CD4-positive, CD25-positive, alpha-beta regulatory T cell (primary cell): ENCODE measurements around the gene RSPH1. TPM values are rescaled to one million over a fixed set of nuclear protein-coding genes. Genes with fewer than 3 reads are reported as not detected.
A peak's percentile ranks its signal among the peaks of the same experiment; 100 is the strongest.

Experiments used
- ATAC-seq, 2 donors: fragments of 150-1000 bp; cut with Tn5 transposase; one replicate each; pipeline ENCODE4 v1.10.0; 2021; ENCODE audit warnings: low read depth in 2 of 2, moderate number of reproducible peaks in 2 of 2, moderate library complexity in 1 of 2
- DNase-seq, 3 donors: peaks; one replicate each; pipeline versions ENCODE4 v3.0.0 to v3.0.0-alpha.2; 2012 to 2022; ENCODE audit warnings: mixed read lengths in 1 of 3
- H3K27ac ChIP-seq: one replicate; pipeline ENCODE4 v1.7.0; 2013; ENCODE audit warnings: mild to moderate bottlenecking, low read length; ENCODE audit not compliant: insufficient read depth, poor library complexity, severe bottlenecking
- H3K27me3 ChIP-seq: one replicate; pipeline ENCODE4 v1.7.0; 2013; ENCODE audit warnings: low read length; ENCODE audit not compliant: control insufficient read depth, insufficient read depth
- H3K36me3 ChIP-seq: one replicate; pipeline ENCODE4 v1.7.0; 2013; ENCODE audit warnings: mild to moderate bottlenecking, low read length, moderate library complexity; ENCODE audit not compliant: control insufficient read depth, insufficient read depth
- H3K4me1 ChIP-seq: 2 replicates; pipeline ENCODE4 v1.7.0; 2013; ENCODE audit warnings: mild to moderate bottlenecking, low read length; ENCODE audit not compliant: insufficient read depth, control insufficient read depth, poor library complexity, severe bottlenecking
- H3K4me3 ChIP-seq: one replicate; pipeline ENCODE4 v1.7.0; 2013; ENCODE audit warnings: low read depth, mild to moderate bottlenecking, low read length, moderate library complexity
- H3K9me3 ChIP-seq, 2 experiments: 1 replicate in 1 of 2; 2 replicates in 1 of 2; pipeline ENCODE4 v1.7.0; 2013; ENCODE audit warnings: low read length in 2 of 2, mild to moderate bottlenecking in 1 of 2, moderate library complexity in 1 of 2; ENCODE audit not compliant: control insufficient read depth in 2 of 2
- H3K27ac Mint-ChIP-seq, 3 donors: one replicate each; pipeline ENCODE4 v1.8.0; 2020 to 2022; ENCODE audit warnings: mild to moderate bottlenecking in 3 of 3, mixed read lengths in 3 of 3, moderate library complexity in 2 of 3
- H3K27me3 Mint-ChIP-seq: one replicate; pipeline ENCODE4 v1.8.0; 2022; ENCODE audit warnings: mild to moderate bottlenecking, mixed read lengths
- H3K36me3 Mint-ChIP-seq: one replicate; pipeline ENCODE4 v1.8.0; 2020; ENCODE audit warnings: mixed read lengths
- H3K4me1 Mint-ChIP-seq, 4 donors: one replicate each; pipeline ENCODE4 v1.8.0; 2020 to 2022; ENCODE audit warnings: mixed read lengths in 4 of 4, mild to moderate bottlenecking in 1 of 4
- H3K4me3 Mint-ChIP-seq, 4 donors: one replicate each; pipeline ENCODE4 v1.8.0; 2020 to 2022; ENCODE audit warnings: mild to moderate bottlenecking in 4 of 4, mixed read lengths in 4 of 4, moderate library complexity in 3 of 4
- H3K9me3 Mint-ChIP-seq, 7 donors: one replicate each; pipeline ENCODE4 v1.8.0; 2020 to 2022; ENCODE audit warnings: mixed read lengths in 7 of 7, mild to moderate bottlenecking in 3 of 7, moderate library complexity in 2 of 7
- polyA plus RNA-seq, 4 donors: library from polyadenylated mRNA; unstranded; fragments of 300-500 nt; fragmentation: Illumina TruSeq; gene quantifications; one replicate each; pipeline ENCODE4 v1.2.3, GENCODE V29; 2021
- total RNA-seq: library from RNA; stranded (reverse); gene quantifications from one replicate; pipeline ENCODE4 v1.2.3, GENCODE V29; 2022

Gene RSPH1
- total and polyA plus RNA-seq, 5 donors from 2014 or later, result 0.25 TPM; not detected in 4

DNA sequence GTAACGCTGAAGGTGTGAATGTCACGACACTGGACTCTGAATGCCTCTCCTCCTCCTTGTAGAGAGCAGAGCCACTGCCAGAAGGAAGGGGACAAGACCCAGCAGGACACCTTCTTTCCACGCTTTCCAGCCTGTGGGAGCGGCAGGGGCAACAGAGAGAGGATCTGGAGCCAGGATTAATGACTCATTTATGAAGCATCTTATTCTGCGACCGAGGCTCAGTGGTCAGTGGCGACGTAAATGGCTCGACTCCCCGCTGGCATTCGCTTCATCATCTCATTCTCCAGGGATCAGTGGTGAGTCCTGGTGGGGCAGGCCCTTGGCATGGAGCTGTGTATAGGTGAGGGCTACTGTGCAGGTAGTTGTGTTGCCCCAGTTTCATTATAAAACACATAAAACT, 22.2 kb upstream of the RSPH1 start:
- Histone ChIP-seq H3K4me1 (peaks cover 23% of the 10 kb centered on the region), H3K27me3 (no peaks in the 10 kb centered on the region), H3K9me3 (no peaks in the 10 kb centered on the region), H3K27ac (no peak overlapping the region), H3K4me3 (no peak overlapping the region), H3K36me3 (peaks cover 32% of the 10 kb centered on the region)
- Mint-ChIP-seq H3K36me3 (peaks cover 42% of the 10 kb centered on the region), H3K4me1 (peaks cover 9 to 46% (median 23%) of the 10 kb centered on the region in 4 donors), H3K4me3 (no peak overlapping the region), H3K27ac (no peak overlapping the region), H3K27me3 (no peaks in the 10 kb centered on the region), H3K9me3 (no peaks in the 10 kb centered on the region)
- DNase-seq (no peak), ATAC-seq (no peak)

DNA sequence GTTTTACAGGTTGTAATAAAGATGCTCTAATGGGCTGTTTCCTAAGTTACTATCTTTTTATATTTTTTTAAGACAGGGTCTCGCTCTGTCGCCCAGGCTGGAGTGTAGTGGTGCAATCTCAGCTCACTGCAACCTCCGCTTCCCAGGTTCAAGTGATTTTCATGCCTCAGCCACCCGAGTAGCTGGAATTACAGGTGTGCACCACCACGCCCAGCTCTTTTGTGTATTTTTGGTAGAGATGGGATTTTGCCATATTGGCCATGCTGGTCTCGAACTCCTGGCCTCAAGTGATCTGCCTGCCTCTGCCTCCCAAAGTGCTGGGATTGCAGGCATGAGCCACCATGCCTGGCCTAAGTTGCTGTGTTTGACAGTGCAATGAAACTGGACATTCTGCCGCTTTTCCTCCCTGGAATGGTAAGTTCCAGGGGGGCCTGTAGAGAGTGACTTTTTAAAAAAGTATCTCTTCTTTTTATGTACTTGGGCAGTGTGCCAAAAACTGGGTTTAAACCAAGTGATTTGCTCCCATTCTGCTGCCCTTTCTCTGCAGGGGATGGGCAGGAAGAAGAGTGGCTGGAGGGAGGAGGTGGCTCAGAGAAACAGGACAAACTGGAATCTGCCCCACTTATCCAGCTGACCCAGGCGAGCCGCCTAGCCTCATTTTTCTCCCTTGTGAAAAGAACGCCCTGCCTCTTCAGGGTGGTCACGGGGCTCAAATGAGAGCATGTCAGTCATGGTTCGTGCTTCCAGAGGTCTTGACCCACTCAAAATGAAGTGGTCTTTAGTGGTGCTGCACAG, 19.9 kb upstream of the RSPH1 start:
- peak overlapping the region in 2 of 3 donors; percentile 12 to 62 for H3K27ac Mint-ChIP-seq

DNA sequence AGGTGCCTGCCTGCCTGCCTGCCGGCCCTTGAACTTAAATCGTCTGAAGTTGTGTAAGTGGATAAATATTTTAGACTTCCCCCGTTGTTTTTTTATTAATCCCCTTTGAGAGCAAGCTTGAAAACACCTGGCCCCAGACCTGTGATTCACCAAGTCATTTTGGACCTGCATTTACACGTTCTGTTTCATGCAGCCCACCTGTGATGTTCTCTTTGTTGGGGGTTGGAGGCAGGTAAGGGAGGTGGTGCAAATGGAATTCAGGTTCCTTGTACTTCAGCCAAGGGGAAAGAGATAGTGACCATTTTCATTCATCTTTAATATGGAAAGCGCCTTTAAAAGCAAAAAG, 18.8 kb upstream of the RSPH1 start:
- no peaks in the 10 kb centered on the region for H3K9me3 Mint-ChIP-seq
- H3K36me3 Mint-ChIP-seq, result peaks cover 27% of the 10 kb centered on the region
- Histone ChIP-seq H3K27ac (no peak overlapping the region), H3K4me1 (peaks cover 27% of the 10 kb centered on the region), H3K27me3 (no peaks in the 10 kb centered on the region), H3K36me3 (peaks cover 16% of the 10 kb centered on the region), H3K4me3 (peak overlapping the region; percentile 71), H3K9me3 (no peaks in the 10 kb centered on the region)
- peaks cover 5 to 46% (median 20%) of the 10 kb centered on the region in 4 donors for H3K4me1 Mint-ChIP-seq
- DNase-seq (no peak), ATAC-seq (no peak)
- peaks cover 8% of the 10 kb centered on the region for H3K27me3 Mint-ChIP-seq
- H3K4me3 Mint-ChIP-seq, result peak overlapping the region; percentile 82 to 96 (median 87)
- H3K27ac Mint-ChIP-seq, result peak overlapping the region; percentile 62 to 90 (median 78)

More for the DNA sequence above, 19.9 kb upstream of the RSPH1 start:
- peak overlapping the region; percentile 82 to 96 (median 87) for H3K4me3 Mint-ChIP-seq
- Histone ChIP-seq H3K4me3 (no peak overlapping the region), H3K9me3 (no peaks in the 10 kb centered on the region), H3K4me1 (peaks cover 27% of the 10 kb centered on the region), H3K27me3 (no peaks in the 10 kb centered on the region), H3K27ac (no peak overlapping the region), H3K36me3 (peaks cover 18% of the 10 kb centered on the region)
- H3K4me1 Mint-ChIP-seq, result peaks cover 9 to 48% (median 23%) of the 10 kb centered on the region in 4 donors
- H3K27me3 Mint-ChIP-seq, result peaks cover 8% of the 10 kb centered on the region
- no peak for DNase-seq
- no peak for ATAC-seq
- H3K36me3 Mint-ChIP-seq, result peaks cover 35% of the 10 kb centered on the region
- no peaks in the 10 kb centered on the region for H3K9me3 Mint-ChIP-seq

DNA sequence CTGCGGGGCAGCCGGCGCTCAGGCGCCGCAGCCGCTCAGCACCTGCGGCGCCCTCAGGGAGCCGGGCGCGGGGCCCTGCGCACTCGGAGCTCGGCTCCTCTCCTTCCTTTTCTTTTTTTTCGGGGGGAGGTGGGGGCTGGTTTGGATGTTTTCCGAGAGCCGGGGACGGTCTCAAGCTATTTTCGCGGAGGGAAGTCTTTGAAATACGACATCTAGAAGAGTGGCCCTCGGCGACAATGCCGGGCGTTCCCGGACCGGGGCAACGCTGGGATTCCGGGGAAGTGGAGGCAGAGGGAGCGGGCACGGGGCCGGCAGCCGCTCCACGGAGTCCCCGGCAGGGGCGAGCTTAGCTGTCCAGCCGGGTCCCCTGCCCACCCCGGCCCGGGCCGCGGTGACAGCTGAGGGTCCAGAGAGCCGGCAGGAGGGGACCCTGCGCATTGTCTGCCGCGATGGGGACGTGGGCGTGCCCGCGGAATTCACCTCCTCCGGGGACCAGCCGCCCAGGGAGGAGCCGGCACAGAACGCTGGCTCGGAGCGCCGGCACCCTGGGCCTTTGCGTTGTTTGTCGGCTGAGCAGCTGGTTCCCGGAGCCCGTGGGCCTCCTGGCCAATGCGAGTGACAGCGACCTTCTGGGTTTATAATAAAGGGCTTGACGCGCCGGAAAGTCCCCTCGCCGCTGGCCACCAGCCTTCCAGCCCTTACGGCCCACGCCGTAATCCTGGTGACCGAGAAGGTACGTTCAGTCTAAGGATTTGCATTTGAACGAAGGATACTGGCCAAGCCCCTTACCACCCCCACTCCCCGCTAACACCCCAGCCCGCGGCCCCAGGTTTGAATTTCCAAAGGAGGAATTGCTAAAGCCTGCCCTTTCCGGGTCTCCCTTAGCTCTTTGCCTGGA, 18.2 kb upstream of the RSPH1 start:
- H3K9me3 Mint-ChIP-seq, result no peaks in the 10 kb centered on the region
- peak overlapping the region; percentile 82 to 96 (median 87) for H3K4me3 Mint-ChIP-seq
- H3K4me1 Mint-ChIP-seq, result peaks cover 0 to 46% (median 16%) of the 10 kb centered on the region in 4 donors
- Histone ChIP-seq H3K4me3 (peak overlapping the region; percentile 71), H3K27ac (peak overlapping the region; percentile 65), H3K4me1 (peaks cover 27% of the 10 kb centered on the region), H3K36me3 (peaks cover 13% of the 10 kb centered on the region), H3K27me3 (no peaks in the 10 kb centered on the region), H3K9me3 (no peaks in the 10 kb centered on the region)
- peak; percentile 25 to 47 (median 38) for DNase-seq
- ATAC-seq, result peak; percentile 59 to 62
- H3K27me3 Mint-ChIP-seq, result peaks cover 12% of the 10 kb centered on the region
- peaks cover 24% of the 10 kb centered on the region for H3K36me3 Mint-ChIP-seq
- peak overlapping the region; percentile 62 to 90 (median 78) for H3K27ac Mint-ChIP-seq

DNA sequence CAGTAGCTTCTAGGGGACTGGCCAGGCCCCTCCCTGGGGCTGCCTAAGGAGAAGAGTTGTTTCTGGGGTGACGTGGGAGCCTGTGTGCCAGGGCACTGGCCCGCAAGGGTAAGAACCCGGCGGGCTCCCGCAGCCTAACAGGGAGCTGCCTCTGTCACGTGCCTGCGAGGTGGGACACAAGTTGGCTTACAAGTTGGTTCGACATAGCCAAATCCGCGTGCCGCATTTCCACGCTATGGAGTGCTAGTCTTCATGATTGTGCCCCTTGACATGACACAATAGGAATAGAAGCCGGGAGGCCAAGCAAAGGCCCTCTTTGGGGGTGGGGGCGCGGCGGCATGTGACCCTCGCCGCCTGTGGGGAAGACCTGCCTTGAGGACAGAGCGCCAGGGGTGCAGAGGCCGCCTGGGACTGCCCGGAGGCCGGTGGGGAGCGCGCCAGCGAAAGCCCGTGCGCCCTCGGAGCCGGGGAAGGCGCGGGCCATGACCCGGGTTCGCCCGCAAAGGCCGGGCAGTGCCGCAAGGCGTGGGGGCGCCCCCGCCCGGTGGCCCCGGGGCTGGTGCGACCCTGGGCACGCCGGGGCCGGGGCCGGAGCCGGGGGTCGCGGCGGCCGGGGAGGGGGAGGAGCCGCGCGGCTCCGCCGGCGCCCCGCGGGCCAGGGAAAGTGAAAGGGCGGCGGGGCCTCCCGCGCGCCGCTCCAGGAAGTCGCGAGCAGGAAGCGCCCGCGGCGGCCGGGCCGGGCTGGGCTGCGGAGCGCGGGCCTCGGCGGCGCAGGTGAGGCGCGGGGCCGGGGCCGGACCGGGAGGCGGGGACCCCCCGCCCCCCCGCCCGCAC, 17.3 kb upstream of the RSPH1 start, which contains the start of gene SLC37A1:
Gene SLC37A1 (plus strand): TSS at position 702 of the 834 bp plus-strand sequence. CDS start 4,603 bp downstream, outside the sequence.
- Mint-ChIP-seq H3K4me3 (peak within 1 kb of the TSS; percentile 87 to 96 (median 89)), H3K9me3 (no peaks in the 10 kb centered on the region), H3K27me3 (peaks cover 15% of the 10 kb centered on the region), H3K27ac (peak within 1 kb of the TSS; percentile 62 to 90 (median 89)), H3K36me3 (peaks cover 15% of the 10 kb centered on the region), H3K4me1 (peaks cover 0 to 43% (median 16%) of the 10 kb centered on the region in 4 donors)
- Histone ChIP-seq H3K9me3 (no peaks in the 10 kb centered on the region), H3K4me1 (peaks cover 27% of the 10 kb centered on the region), H3K4me3 (peak within 1 kb of the TSS; percentile 71), H3K36me3 (peaks cover 5% of the 10 kb centered on the region), H3K27me3 (no peaks in the 10 kb centered on the region), H3K27ac (peak within 1 kb of the TSS; percentile 65)
- ATAC-seq (peak; percentile 71 to 73), DNase-seq (peak; percentile 28 to 49 (median 43))

DNA sequence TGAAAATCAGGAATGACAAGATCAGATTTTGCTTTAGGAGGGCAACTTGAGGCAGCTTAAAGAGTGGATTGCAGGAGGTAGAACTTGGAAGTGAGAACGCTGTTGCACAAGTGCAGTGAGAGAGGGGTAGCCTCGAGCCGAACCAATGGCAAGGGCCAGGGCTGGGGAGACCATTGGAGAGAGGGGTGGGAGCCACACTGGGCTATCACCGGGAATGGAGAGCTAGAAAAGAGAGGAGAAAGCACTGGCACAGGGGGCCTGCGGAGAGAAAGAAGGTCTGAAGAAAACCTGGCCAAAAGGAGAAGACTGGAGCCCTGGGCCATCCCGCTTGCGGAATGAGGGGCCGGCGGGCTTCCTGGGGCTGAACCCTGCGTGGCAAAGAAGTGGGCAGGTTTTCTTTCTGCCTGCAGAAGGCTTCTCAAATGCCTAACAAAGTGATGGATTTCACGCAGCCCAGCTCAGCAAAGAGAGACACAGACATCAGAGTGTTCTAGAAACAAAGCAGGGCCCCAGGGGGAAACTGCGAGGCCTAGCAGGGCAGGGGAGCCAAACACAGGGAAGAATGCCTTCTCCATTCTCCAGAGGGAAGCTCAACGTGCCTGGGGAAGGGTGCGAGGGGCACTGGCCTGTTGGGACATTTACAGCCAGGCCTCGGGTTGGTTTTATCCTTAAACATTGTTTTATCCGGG, 16.5 kb upstream of the RSPH1 start:
- DNase-seq (no peak), ATAC-seq (no peak)
- peaks cover 16% of the 10 kb centered on the region for H3K27me3 Mint-ChIP-seq
- H3K27me3 ChIP-seq, result no peaks in the 10 kb centered on the region
- peaks cover 27% of the 10 kb centered on the region for H3K4me1 ChIP-seq
- H3K4me3 Mint-ChIP-seq, result peak overlapping the region; percentile 85 to 91 (median 87)
- H3K9me3 Mint-ChIP-seq, result no peaks in the 10 kb centered on the region
- H3K9me3 ChIP-seq, result no peaks in the 10 kb centered on the region
- H3K36me3 ChIP-seq, result peaks cover 2% of the 10 kb centered on the region
- H3K36me3 Mint-ChIP-seq, result peaks cover 11% of the 10 kb centered on the region
- H3K27ac Mint-ChIP-seq, result peak overlapping the region in 2 of 3 donors; percentile 34 to 81
- no peak overlapping the region for H3K27ac ChIP-seq
- H3K4me1 Mint-ChIP-seq, result peaks cover 0 to 37% (median 13%) of the 10 kb centered on the region in 4 donors
- H3K4me3 ChIP-seq, result no peak overlapping the region
